ENCODE data around the gene COMMD3.

DNA sequence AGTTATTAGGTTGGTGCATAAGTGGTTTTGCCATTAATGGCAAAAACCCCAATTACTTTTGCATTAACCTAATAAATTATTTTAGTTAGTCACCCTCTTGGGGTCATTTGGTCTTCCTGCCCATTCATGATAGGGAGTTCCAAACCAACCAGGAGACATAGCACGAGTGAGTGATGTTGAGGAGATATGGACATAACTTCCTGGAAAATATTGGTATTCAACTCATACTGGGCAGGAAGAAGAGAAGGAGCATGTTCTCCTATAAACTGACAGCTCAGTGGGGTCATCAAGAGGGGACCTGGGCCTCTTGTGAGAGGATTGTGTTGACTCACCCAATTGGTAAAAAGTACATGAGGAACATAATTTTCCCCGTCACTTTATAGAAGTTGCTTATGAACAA lies 52.8 kb downstream of the COMMD3 start:
- TF ChIP-seq, protein P1, sequence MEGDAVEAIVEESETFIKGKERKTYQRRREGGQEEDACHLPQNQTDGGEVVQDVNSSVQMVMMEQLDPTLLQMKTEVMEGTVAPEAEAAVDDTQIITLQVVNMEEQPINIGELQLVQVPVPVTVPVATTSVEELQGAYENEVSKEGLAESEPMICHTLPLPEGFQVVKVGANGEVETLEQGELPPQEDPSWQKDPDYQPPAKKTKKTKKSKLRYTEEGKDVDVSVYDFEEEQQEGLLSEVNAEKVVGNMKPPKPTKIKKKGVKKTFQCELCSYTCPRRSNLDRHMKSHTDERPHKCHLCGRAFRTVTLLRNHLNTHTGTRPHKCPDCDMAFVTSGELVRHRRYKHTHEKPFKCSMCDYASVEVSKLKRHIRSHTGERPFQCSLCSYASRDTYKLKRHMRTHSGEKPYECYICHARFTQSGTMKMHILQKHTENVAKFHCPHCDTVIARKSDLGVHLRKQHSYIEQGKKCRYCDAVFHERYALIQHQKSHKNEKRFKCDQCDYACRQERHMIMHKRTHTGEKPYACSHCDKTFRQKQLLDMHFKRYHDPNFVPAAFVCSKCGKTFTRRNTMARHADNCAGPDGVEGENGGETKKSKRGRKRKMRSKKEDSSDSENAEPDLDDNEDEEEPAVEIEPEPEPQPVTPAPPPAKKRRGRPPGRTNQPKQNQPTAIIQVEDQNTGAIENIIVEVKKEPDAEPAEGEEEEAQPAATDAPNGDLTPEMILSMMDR (IDR thresholded peaks at IDR 0.05) = no peak
- no peak for TF ChIP-seq POLR2A (IDR thresholded peaks at IDR 0.05)
